GM18502 (cell line): ENCODE results near the gene KCNJ12.
"Not testable (repeated sequence)": the region's sequence is repeated elsewhere in the genome, so short reads cannot be mapped to it uniquely, and the experiment has no call there.

ENCODE experiments used
- ATAC-seq: cut with Tn5 transposase; IDR thresholded peaks from one replicate; pipeline ENCODE4 v1.9.1; 2021; ENCODE audit warnings: mild to moderate bottlenecking; ENCODE audit not compliant: unreplicated experiment, poor library complexity

KCNJ12 gene

GRCh38 chr17:21348926-21349261, 27.3 kb upstream of the KCNJ12 start:
- not testable (repeated sequence) for ATAC-seq

- not testable (repeated sequence) for ATAC-seq
Measured at GRCh38 chr17:21349358-21350050, 26.7 kb upstream of the KCNJ12 start.

GRCh38 chr17:21350495-21350894, 25.7 kb upstream of the KCNJ12 start:
- not testable (repeated sequence) for ATAC-seq

- ATAC-seq: no peak
Measured at GRCh38 chr17:21351366-21352065, 24.6 kb upstream of the KCNJ12 start.

GRCh38 chr17:21352221-21352980, 23.8 kb upstream of the KCNJ12 start:
- no peak for ATAC-seq

DNA sequence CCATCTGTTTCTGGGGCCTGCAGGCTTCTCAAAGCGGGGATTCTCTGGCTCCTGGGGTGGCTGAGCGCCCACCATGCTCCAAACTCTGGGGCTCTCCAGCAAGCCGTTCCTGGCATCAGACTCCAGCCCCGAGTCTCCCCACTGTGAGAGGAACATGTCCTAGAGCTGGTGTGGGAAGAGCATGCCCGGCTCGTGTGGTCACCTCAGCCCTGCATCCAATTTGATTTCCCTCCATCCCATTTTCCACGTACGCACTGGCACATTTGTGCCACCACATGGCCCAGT, 23.2 kb upstream of the KCNJ12 start:
- ATAC-seq: no peak

DNA sequence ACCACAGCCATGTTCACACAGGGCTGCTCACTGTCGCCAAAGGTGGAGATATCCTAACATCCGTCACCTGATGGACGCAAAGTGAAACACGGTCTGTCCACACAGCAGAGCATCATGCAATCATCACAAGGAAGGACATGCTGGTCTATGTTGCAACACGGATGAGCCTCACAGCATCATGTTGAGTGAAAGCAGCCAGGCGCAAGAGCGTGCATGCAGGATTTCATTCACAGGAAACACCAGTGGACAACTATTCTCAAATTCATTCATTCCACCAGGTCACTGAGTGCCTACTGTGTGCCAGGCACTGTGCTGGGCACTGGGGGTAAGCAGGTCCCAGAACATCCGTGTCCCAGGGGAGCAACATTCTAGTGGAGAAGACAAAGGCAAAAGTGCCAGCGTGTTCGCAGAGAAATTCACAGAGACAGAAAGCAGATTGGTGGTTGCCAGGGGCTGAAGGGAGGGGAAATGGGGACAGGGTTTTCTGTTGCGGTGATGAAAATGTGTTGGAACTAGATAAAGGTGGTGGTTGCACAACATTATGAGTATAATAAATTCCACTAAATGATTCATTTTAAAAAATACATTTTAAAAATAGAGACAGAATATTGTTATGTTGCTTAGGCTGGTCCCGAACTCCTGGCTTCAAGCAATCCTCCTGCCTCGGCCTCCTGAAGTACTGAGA, 22.7 kb upstream of the KCNJ12 start:
- ATAC-seq: no peak

DNA sequence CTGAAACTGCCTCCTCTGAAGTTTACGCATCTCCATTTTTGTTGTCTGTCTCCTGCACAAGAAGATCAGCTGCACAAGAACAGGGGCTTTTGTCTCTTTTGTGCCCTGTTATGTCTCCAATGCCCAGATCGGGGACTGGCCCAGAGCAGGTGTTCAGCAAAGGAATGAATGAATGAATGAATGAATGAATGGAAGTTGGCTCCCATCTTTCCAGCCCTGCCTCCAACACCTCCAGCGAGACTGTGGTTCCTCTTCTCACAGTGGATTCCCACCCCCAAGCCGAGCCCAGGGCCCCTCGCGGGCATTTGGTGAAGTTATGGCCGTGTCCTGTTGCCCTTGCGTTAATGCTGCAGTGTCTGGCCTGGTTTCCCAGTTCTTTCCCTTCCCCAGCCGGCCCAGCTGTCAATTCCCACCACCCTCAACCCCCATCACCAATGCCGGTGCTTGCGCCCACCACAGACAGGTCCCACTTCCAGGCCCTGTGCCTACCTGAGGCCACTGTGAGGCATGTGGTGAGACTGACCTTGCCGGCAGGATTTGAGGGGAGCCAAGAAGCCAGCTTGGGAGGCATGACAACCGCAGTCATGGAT, 21.3 kb upstream of the KCNJ12 start:
- ATAC-seq: no peak

DNA sequence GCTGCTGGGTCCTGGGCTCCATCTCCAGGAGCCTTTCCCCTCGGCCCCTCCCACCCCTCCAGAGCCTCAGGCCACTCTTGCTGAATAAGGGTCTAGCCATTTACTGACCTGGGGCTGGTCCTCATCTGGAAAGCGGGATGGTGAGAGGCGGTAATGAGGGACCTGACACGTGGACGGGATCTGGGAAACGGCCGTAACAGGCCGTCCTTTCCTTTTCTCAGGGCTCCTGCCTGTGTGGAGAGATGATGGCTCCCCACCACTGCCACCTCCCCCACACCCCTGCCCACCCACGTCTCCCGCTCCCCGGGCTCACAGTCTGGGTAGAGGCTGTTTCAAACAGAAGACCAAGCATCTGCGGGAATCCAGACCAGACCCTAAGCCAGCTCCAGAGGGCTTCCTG, 20.6 kb upstream of the KCNJ12 start:
- no peak for ATAC-seq

- no peak for ATAC-seq
Measured at GRCh38 chr17:21356537-21357127, 19.5 kb upstream of the KCNJ12 start.

GRCh38 chr17:21357281-21357680, 18.9 kb upstream of the KCNJ12 start:
- ATAC-seq: no peak

- ATAC-seq: no peak
Measured at GRCh38 chr17:21357696-21358656, 18.2 kb upstream of the KCNJ12 start.

- ATAC-seq: no peak
Measured at GRCh38 chr17:21358682-21359482, 17.3 kb upstream of the KCNJ12 start.

DNA sequence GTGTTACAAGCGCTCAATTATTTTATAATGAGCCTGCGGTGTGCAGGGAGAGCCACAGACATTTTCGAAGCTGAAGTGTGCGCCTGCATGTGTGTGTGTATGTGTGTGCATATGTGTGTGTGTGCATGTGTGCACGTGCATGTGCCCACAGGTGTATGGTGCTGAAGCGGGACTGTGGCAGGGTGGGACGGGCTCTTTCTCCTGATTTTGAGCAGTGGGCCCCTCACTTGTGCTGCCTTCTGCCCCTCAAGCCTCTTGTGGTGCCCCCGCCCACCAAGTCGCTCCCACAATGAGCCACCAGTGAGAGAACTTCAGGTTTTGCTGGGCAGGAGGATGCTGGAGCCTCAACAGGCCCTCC, 16.7 kb upstream of the KCNJ12 start:
- no peak for ATAC-seq

GRCh38 chr17:21360048-21360447, 16.1 kb upstream of the KCNJ12 start:
- no peak for ATAC-seq

DNA sequence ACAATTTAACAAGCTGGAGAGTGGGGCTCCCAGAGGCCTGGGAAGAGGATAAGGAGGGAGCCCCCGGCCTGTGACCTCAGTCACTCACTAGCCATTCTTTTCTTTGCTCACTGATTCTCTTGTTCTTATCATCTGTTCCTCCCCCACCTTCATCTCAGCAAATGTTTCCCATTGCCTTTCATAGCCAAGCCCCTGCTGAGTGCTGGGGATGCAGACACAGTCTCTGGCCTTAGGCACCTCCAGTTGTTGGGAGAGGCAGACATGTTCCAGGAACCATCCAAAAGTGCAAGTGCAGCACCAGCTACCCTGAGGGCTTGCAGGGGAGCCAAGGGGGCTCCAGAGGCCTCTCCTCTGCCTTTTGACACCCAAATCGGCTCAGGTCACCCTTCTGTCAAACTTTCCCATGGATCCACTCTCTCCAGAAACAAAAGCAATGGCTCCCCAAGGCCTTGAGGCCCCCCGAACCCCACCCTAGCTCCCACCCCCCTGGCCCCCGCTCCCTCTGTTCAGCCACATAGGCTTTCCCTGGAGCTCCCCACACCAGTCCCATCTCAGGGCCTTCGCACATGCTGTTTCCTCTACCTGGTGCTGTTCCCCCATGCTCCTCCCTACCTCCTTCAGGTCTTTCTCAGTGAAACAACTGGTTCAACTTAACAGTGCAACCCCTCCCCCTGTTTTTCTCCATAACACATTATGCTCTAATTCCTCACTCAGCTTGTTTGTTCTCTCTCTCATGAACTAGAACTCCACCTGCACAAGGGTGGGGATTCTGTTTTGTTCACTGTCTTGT, 14.9 kb upstream of the KCNJ12 start:
- ATAC-seq: no peak

DNA sequence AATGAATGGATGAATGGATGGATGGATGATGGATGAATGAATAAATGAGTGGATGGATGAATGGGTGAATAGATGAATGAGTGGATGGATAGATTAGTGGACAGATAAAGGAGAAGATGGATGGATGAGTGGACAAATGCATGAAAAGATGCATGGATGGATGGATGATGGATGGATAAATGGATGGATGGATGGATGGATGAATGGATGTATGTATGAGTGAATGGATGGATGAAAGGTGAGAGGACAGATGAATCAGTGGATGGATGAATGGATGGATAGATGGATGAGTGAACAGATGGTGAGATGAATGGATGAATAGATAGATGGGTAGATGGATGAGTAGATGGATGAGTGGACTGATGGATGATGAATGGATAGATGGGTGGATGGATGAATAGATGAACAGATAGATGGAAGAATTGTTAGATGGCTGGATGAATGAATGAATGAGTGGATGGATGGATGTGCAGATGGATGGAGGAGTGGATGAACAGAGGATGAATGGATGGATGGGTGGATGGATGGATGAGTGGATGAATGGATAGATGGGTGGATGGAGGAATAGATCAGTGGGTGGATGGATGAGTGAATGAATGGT, 13.7 kb upstream of the KCNJ12 start:
- ATAC-seq: no peak
